Epithelial cell of prostate (primary cell): ENCODE measurements around the gene ESRRA.

Experiments
- DNase-seq: peaks from one replicate; pipeline ENCODE4 v3.0.0-alpha.2; 2011; ENCODE audit warnings: low read depth, low spot score
- H3K27ac ChIP-seq: fragments of 450-650 bp; 2 replicates; pipeline ENCODE4 v1.5.1; 2017; ENCODE audit warnings: mild to moderate bottlenecking

The ESRRA gene

GRCh38 chr11:64291262-64291751 lies 14.0 kb upstream of the ESRRA start, which contains the start of gene KCNK4:
TSS of gene KCNK4 (plus strand) at chr11:64291302. CDS start at chr11:64293019, 1,717 bp downstream.
- DNase-seq: no peak
- no peak within 1 kb of the TSS for H3K27ac ChIP-seq

GRCh38 chr11:64291752-64292459 lies 13.4 kb upstream of the ESRRA start:
- no peak overlapping the region for H3K27ac ChIP-seq
- DNase-seq: no peak

GRCh38 chr11:64292460-64293254 lies 12.7 kb upstream of the ESRRA start:
- no peak for DNase-seq
- no peak overlapping the region for H3K27ac ChIP-seq

GRCh38 chr11:64294774-64295173 lies 10.6 kb upstream of the ESRRA start:
- H3K27ac ChIP-seq: no peak overlapping the region

GRCh38 chr11:64295760-64296159 lies 9.6 kb upstream of the ESRRA start:
- DNase-seq: no peak

More at GRCh38 chr11:64294774-64295173, 10.6 kb upstream of the ESRRA start:
- no peak for DNase-seq

GRCh38 chr11:64296236-64296635 lies 9.1 kb upstream of the ESRRA start:
- no peak for DNase-seq
- H3K27ac ChIP-seq: no peak overlapping the region

More at GRCh38 chr11:64295760-64296159, 9.6 kb upstream of the ESRRA start:
- H3K27ac ChIP-seq: no peak overlapping the region

GRCh38 chr11:64296830-64297698 lies 8.3 kb upstream of the ESRRA start:
- H3K27ac ChIP-seq: no peak overlapping the region
- no peak for DNase-seq

- H3K27ac ChIP-seq: no peak overlapping the region
- no peak for DNase-seq
Observed at GRCh38 chr11:64297699-64298358, 7.5 kb upstream of the ESRRA start.

- DNase-seq: no peak
- no peak overlapping the region for H3K27ac ChIP-seq
Observed at GRCh38 chr11:64298966-64299846, 6.1 kb upstream of the ESRRA start.

GRCh38 chr11:64299847-64300648 lies 5.3 kb upstream of the ESRRA start, which contains the start of gene CATSPERZ:
TSS of gene CATSPERZ (plus strand) at chr11:64300358. CDS start at chr11:64300411, 53 bp downstream.
- DNase-seq: no peak
- H3K27ac ChIP-seq: no peak within 1 kb of the TSS

GRCh38 chr11:64303109-64304031 lies 2.0 kb upstream of the ESRRA start:
- DNase-seq: no peak
- no peak overlapping the region for H3K27ac ChIP-seq

- peak overlapping the region; percentile 74 for H3K27ac ChIP-seq
- DNase-seq: no peak
Observed at GRCh38 chr11:64304032-64304315, 1.4 kb upstream of the ESRRA start.

- DNase-seq: no peak
- H3K27ac ChIP-seq: peak overlapping the region; percentile 74
Observed at GRCh38 chr11:64304316-64305072, 830 bp upstream of the ESRRA start.

GRCh38 chr11:64305691-64306562 lies 603 bp downstream of the ESRRA start:
- DNase-seq: no peak
- peak overlapping the region; percentile 74 for H3K27ac ChIP-seq

GRCh38 chr11:64306563-64306875 lies 1.2 kb downstream of the ESRRA start:
- no peak for DNase-seq
- H3K27ac ChIP-seq: peak overlapping the region; percentile 74
